PFSK-1 (cell line): Measurements from ENCODE around the gene ZFP1.

Source experiments
- POLR2AphosphoS5 ChIP-seq: IDR thresholded peaks from 2 replicates; pipeline ENCODE4 v1.6.1; 2012; ENCODE audit warnings: low read depth, mild to moderate bottlenecking, control low read depth, low read length, moderate library complexity
- SIN3A ChIP-seq: IDR thresholded peaks from 2 replicates; pipeline ENCODE4 v1.6.1; 2012; ENCODE audit warnings: mild to moderate bottlenecking, low read length, moderate library complexity, borderline replicate concordance; ENCODE audit not compliant: insufficient read depth
- TAF1 ChIP-seq: IDR thresholded peaks from 2 replicates; pipeline ENCODE4 v1.6.1; 2012; ENCODE audit warnings: low read length, control low read depth, borderline replicate concordance; ENCODE audit not compliant: insufficient read depth
- TF ChIP-seq, protein P1 (sequence below), 2 experiments: IDR thresholded peaks; 2 replicates each; pipeline versions ENCODE4 v1.6.1 to v1.8.0; 2011 to 2012; ENCODE audit warnings: low read depth in 2 of 2, low read length in 2 of 2, control low read depth in 1 of 2, inconsistent platforms in 1 of 2, mild to moderate bottlenecking in 1 of 2, moderate library complexity in 1 of 2; ENCODE audit not compliant: insufficient read depth in 1 of 2

- TF ChIP-seq POLR2AphosphoS5 (no peak), SIN3A (no peak), TAF1 (no peak)
- TF ChIP-seq, protein P1, sequence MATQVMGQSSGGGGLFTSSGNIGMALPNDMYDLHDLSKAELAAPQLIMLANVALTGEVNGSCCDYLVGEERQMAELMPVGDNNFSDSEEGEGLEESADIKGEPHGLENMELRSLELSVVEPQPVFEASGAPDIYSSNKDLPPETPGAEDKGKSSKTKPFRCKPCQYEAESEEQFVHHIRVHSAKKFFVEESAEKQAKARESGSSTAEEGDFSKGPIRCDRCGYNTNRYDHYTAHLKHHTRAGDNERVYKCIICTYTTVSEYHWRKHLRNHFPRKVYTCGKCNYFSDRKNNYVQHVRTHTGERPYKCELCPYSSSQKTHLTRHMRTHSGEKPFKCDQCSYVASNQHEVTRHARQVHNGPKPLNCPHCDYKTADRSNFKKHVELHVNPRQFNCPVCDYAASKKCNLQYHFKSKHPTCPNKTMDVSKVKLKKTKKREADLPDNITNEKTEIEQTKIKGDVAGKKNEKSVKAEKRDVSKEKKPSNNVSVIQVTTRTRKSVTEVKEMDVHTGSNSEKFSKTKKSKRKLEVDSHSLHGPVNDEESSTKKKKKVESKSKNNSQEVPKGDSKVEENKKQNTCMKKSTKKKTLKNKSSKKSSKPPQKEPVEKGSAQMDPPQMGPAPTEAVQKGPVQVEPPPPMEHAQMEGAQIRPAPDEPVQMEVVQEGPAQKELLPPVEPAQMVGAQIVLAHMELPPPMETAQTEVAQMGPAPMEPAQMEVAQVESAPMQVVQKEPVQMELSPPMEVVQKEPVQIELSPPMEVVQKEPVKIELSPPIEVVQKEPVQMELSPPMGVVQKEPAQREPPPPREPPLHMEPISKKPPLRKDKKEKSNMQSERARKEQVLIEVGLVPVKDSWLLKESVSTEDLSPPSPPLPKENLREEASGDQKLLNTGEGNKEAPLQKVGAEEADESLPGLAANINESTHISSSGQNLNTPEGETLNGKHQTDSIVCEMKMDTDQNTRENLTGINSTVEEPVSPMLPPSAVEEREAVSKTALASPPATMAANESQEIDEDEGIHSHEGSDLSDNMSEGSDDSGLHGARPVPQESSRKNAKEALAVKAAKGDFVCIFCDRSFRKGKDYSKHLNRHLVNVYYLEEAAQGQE (IDR thresholded peaks at IDR 0.05; ENCODE audit: insufficient read depth in 1 of 2, low read depth in 2 of 2, low read length in 2 of 2): no peak
These were observed 44.9 kb downstream of the ZFP1 start for GRCh38 chr16:75193265-75193650.
